Pulmonary artery endothelial cell (primary cell): Measurements from ENCODE around the gene XIST. TPM values are rescaled to one million over a fixed set of nuclear protein-coding genes. Genes with fewer than 3 reads are reported as not detected.
"Not testable (repeated sequence)": the region's sequence is repeated elsewhere in the genome, so short reads cannot be mapped to it uniquely, and the experiment has no call there.

Experiments
- DNase-seq: peaks from one replicate; pipeline ENCODE4 v3.0.0-alpha.2; 2011; ENCODE audit warnings: low read depth, low spot score
- total RNA-seq: library from RNA; depleted of rRNA; stranded (reverse); fragments of >200 nt; gene quantifications from 2 replicates; pipeline ENCODE4 v1.2.3, GENCODE V29; 2014

Gene XIST
- total RNA-seq, 1 donor from 2014 or later: not detected

DNA sequence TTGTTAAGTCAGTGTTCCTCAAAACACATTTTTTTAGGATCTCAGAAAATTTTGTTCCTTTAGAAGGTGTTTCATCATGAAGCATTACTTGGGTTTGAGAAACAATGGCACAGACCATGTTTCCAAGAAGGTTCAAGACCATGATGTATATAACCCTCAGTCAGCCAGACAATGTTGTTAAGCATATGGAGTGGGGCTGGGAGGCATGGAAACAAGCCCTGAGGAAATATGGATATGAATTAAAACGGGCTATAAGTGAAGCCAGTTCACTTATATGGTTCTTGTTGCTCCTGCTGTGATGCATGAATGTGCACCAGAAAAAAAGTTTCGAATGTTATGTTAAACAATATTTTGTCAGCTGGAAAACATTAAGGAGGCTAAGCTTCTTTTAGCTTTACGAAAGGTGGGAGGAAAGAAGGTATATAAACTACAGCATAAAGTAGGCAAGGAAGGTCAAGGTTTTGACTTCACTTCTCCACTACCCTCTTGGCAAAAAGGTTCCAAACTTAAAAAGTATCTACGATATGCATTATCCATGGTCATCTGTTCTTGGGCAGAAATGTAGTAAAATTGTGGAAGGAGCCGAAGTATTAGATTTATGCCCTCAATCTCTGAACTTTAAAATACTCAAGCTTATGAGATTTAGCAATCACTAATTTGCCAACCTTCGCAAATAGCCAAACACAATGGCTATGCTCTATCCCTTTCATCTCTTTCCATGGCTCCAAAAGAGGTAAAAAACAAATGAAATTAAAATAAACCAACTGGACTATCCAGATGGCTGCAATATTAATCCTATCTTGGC lies 12.2 kb downstream of the XIST start:
- DNase-seq: no peak

DNA sequence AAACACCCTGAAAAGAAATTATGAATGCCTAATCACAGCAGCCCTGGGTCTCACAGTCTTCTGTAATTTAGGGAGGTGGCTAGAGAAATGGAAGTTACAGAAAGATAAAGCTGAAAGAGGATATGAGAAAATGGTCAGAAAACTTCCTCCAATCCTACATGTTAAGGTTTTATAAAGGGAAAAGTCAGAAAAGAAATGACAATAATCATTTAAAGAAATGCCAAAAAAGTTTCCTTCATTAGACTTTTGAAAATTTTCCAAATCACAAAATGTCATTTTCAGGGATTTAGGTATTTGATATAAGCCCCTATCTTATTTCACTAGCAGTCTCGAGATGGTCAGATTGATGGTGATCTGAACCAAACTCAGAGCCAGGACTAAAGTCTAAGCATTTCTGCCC lies 13.4 kb downstream of the XIST start:
- DNase-seq: no peak

DNA sequence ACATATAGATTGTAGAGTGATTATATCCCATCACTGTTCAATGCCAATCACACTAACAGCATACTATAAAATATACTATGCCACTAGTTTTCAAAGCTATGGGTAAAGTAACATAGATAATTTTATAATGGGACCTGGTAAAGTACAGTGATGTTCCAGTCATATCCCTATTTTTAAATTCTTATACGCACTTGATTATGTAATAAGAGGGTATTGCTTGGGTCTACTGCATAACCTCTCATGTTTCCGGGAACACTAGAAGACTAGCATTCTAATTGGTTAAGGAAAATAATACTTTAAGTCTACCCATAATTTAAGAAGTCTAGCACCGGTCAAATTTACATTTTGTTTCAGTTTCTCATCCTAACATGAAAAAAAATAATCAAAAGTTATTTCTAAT lies 14.4 kb downstream of the XIST start:
- DNase-seq: no peak

DNA sequence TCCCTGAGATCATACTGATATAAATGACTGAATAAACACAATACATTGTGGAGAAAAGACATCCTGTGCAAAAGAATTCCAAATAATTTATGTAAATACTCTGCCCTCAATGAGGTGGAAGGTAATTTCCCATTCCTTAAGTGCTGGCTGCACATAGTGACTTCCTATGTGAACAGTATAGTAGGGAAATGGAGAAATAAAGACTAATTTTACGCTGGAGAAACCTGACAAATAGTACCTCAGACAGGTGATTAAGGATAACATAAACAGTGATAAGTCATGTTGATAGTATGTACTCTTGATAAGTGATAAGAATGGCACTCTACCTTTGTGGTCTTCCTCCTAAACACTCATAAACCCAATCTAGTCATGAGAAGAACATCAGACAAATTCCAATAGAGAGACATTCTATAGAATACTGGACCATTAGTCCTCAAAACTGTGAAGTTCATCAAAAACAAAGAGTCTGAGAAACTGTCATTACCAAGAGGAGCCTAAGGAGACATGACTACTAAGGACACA lies 15.5 kb downstream of the XIST start:
- no peak for DNase-seq

DNA sequence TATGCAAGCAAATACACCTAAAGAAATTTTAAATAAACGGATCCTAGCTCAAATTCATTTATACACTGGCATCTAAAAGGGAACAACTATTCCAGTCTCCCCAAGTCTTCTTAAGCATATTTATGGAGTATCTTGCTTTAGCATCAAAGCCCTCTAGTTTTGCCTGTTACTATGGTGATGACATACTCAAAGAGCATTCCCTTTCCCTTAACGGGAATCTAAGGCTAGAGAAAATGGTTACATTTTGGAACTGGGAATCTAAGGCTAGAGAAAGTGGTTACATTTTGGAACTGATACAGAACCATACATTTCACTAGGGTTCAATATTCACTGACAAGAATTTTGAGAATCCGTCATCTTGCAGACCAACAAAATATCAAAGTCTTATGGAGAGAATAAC lies 18.3 kb downstream of the XIST start:
- DNase-seq: no peak

DNA sequence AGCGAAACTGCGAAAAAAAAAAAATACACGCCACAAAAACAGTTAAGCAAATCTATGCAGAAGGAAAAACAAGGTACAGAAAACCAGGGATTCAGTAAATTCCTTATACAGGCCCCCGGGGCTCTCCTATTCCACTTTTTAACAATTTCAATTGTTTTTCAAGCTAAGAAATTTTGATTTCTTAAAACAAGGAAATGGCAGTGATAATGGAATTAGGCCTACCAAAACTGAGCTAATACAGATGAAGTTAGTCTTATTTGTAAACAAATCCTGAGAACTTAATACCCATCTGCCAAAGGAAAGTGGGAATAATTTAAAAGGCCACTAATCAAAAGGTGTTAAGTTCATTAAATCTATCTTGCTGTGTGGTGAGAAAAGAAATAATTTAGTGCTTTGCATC lies 20.2 kb downstream of the XIST start:
- DNase-seq: no peak

DNA sequence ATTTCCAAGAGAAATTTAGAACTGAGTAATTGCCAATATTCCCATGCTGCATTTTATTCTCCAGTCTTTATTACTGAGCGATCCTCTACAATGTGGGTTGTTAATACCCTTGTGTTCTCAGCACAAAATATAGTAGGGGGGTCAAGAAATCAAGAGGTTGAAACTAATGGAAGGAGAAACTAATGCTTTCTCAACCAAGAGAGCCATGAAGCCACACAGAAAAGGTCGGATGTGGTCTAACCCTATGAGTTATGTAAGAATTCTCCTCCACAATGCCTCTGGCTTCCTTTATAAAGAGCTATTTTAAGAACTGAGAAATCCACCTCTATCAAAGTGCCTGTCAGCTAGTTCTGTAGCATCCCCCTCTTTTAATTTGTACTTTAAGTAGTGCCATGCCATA lies 21.0 kb downstream of the XIST start:
- no peak for DNase-seq

DNA sequence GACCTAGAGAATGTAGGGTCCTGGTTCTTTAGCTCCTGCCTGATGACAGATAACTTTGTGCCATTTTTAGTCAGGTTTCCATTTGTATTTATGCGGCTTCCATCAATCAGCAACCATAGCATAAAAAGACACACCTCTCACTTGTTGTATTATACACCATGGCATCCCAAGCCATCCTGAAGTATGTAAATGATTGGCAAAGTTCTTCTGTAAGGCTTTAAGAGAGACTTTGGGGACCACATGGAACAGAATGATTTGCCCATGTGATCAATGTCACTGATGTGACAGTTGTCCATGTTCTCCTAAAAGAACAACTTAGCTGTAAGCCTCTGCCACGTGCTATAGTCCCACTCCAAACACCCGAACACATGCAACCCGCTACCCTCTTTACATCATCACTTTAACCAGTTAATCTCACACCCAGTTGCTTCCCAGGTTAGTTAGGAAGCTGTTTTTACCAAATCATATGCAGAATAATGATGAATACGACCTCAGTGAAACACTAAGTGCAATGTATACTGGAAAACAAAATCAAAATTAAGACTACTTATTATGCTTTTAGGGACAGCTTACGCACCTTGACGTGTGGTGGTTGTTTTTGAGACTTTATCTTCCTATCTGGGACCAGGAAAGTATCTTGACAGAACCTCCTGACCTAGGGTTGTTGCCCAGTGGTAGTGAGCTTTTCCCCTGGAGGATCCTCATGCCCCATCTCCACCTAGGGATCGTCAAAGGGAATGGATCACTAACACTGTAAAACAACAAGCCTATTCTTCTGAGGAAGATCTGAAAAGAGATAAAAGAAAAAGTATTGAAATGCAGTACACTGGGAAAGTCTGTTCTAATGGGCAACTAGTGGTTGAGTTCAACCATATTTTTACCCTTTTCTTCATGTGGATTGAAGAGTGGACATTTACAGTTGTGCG lies 21.8 kb downstream of the XIST start:
- DNase-seq: no peak

DNA sequence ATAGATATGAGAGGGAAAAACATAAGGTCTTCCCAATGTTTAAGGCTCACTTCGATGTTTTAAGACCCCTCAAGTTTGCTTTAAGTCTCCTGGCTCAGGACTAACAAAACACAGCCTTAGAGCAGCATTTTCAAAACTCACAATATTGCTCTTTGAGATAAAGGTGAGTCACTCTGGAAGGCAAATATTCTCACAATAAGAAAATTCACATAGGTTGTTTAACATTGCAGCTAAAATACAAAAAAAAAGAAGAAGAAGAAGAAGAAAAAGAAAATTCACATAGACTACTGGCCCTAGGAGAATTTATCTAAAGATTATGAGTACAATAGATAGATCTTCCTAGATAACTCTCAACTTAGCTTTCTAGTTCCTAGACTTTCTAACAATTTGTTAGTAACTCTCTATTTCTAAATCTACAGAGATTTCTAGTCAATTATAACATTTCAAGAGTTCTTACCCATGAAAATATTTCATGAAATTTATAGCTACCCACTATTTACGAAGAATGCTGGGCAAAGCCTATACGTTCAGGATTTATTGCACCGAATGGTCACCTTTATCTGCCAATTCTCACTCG lies 22.5 kb downstream of the XIST start:
- DNase-seq: no peak

DNA sequence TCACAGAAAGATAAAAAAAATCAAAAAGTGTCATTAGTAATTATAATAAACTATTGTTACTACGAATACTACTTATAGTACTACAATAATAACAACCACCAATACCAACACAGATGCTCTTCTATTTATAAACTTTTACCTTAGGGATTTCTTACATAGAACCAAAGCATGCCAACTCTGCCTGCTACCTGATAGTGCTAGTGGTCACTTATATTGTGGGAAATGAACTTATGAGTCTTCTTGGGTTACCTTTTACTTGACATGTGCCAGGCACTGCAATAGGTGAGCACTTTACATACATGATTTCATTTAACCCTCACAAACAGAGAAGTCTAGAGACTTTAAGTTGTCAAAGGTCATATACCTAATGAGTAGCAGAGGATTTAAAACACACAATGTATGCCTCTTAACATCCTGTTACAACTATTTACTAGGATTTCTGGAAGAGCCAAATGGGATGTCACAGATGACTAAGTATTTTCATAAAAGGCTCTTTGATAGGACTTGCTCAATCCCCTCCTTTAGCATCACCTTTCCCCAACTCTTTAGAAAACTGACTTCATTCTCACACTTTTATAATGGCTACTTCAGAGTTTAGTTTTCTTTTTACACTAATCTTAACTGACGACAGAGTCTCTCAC lies 24.3 kb downstream of the XIST start:
- DNase-seq: no peak

DNA sequence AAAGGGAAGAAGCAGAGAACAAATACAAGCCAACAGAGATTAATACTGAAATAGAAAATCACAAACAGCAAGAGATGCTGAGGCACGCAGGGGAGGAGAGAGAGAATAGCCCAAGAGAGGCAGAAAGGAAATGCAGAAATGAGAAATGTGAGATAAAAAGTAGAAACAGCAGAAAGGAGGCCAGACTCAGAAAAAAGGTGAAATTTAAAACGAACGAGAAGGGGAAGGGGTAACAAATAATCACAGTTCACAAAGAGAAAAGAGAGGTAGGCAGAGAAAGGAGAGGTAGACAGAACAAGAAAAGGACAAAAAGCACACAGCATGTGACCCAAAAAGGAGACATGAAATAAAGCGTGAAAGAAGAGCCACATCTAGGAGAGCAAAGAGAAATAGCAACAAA lies 25.1 kb downstream of the XIST start:
- no peak for DNase-seq

DNA sequence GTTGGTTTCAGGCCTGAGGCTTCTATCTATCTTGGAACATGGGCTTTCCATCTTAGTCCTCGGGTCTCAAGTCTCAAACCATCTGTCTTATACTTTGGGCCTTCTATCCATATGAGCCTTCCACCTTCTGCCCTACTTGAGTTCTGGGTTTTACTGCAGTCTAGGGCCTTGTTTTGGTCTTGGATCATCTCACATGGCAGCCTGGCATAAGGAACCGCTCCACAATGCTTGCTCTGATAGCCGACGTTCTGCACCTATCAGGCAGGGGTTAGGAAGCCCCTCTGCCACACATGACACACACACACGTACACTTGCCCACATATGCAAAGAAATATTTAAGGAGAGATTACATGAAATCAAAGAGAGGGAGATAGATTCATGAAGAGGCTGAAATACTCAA lies 25.5 kb downstream of the XIST start:
- DNase-seq: no peak

DNA sequence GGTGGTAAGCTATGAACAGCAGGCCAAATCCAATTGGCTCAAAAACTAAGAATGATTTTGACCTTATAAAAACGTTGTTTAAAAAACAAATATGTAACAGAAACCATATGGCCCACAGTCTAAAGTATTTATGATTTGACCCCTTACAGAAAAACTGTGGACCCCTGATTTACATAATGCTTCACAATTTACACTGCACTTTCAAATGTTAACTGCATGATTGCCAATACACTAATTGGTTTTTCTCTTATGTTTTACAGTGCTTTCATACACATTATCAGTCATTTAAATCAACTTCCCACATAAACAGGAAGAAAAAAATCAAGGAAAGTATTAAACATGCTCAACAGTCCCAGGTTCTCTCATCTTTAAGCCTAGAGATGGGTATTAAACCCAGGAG lies 26.9 kb downstream of the XIST start:
- no peak for DNase-seq

DNA sequence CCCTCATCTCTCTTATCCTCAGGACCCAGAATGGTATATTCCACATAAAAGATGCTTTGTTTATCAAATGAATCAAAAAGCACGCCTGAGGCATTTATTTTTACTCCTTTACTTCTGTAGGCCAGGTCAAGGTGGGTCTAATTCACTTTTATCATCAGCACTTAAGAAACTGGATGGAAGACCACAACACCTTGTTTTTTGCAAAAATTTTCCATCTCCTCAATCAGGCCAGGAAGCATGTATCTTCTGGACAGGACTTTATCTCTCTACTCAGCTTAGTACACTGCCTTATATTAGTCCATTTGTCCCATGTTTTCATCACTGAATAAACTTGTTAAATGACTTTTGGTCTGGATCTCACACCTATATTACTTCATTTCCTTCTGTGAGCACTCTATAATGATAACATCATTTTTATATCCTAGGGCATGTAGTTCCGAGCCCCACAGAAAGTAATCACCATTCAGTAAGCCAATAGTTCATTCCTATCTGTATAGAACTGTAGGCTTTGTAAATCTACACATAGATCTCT lies 29.0 kb downstream of the XIST start:
- DNase-seq: no peak

DNA sequence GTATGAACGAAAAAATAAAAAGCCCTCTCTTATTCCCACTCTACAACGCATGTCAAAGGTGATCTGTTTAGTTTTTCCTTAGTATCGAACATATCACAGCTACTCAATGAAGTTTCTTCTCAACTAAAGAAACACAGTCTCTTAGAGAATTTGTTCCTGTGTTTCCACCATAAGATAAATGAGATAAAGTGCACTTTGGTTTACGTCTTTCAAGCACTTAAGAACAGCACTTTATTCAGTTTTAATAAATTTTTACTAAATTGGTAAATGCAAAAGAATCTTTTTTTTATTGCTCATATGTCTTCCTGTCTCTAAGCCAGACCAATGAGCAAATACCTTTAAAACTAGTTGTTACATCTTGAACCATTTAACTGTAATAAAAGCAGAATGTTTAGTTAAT lies 29.7 kb downstream of the XIST start:
- no peak for DNase-seq

DNA sequence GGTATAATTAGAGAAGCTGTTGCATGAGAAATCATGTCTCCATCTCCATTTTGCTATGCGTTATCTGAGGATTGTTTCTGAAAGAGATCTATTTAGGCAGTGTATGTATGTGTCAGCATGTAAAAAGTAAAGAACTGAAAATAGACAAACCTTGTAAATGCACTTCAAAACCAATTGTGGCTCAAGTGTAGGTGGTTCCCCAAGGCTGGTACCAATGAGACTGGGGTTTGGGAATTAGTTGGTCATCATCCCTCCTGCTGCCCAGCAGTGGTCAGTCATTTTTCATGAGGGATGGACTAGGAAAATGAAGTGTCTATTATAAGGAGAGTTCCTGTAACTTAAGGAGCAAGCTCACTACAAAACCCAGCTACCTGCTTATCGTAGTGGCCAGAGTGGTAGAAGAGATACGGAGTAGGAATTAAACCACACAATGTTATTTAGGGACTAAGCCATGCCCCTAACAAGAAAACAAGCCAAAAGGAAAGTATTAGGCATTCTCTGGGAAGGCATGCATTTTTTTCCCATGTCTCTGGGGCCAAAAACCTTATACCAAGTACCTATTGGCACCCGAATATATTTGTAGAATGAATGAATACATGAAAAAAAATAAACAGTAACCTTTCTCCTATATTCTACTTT lies 30.5 kb downstream of the XIST start:
- DNase-seq: no peak

DNA sequence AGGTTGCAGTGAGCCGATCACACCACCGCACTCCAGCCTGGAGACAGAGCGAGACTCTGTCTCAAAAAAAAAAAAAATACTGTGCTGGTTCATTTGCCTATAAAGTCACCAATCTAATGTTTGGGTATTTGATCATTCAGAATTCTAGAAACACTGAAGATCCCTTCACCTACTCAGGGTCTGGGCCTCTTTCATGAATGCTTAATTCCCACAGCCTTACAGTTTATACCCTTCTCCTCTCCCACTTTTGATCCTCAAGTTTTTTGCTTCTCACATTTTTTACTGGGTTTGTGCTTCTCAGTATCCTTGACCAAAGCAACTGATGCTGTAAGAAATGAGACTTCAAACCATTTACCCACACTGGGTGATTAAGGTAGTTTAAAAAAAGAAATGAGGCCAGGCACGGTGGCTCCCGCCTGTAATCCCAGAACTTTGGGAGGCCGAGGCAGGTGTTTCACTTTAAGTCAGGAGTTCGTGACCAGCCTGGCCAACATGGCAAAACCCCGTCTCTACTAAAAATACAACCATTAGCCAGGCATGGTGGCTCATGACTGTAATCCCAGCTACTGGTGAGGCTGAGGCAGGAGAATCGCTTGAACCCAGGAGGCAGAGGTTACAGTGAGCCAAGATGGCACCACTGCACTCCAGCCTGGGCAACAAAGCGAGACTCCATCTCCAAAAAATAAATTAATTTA lies 32.5 kb downstream of the XIST start:
- DNase-seq: not testable (repeated sequence)

DNA sequence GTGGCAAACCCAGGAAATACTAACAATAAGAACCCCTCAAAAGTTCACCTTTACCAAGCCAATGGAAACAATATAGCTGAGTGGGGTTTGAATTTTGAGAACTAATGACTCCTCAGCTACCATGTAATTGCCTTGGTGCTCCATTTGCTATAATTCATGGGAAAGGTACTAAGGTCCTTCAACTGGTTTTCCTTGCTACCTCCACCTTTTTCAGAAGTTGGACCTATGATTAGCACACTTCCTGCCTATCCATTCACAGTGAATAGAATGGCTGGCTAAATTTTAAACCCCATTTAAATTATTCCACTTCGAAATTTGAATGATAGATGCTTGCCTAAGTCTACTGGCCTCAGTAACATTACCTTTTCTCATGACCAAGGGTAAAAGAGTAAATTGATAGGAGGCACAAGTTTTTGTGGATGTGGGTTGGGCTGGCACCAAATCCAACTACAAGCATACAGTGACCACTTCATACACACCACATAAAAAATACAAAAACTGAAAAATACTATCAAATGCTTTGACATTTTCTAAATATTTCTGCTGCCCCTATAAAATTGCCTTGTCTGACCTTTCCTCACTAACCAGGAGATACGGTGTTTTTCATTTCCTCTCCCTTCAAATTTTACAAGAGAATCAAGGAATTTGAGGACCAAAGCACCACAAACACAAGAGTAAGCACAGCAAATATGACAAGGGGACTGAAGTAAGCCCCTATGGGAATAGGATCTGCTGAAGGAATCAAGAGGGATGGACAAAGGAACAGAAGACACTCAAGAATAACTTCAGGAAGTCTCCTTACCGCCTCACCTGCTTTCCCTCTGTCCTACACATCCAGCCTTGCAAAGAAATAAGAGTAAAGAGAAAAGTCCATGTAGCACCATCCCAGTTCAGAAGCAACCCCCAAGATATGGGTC lies 34.1 kb downstream of the XIST start:
- DNase-seq: no peak
